SU-DHL-6 (cell line): ENCODE data around the gene INTS3.

Experiments used
- EZH2phosphoT487 ChIP-seq: fragments of 200-600 bp; sonication (generic), shearing (Covaris generic); conservative IDR thresholded peaks from 2 replicates; pipeline ENCODE4 v1.6.1; 2018; ENCODE audit warnings: mild to moderate bottlenecking, antibody characterized with exemption, low read length, moderate library complexity, mixed read lengths
- TF ChIP-seq, protein P1 (sequence below): fragments of 200-600 bp; sonication (generic); IDR thresholded peaks from one replicate; pipeline ENCODE4 v1.5.1; 2017; ENCODE audit warnings: antibody characterized with exemption, mild to moderate bottlenecking, low read length, moderate library complexity; ENCODE audit not compliant: insufficient read depth, poor library complexity, severe bottlenecking

DNA sequence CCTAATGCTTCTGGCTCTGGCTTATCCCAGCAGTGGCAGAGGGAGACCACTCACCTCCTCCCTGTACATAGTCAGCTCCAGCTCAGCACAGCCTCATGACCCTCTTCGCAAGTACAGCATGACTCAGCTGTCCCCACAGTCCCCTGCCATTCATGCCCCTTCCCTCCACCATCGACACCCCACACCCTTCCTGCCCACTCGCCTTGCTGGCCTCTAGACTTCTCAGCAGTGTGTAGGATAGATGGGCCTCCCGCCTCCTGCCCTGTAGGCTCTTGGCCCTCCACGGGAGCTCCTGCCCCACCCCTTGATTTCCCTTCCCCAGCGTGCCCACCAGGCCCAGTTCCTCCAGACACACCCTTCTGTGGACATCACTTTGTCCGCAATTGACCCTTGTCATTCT is 39.6 kb upstream of the INTS3 start:
- no peak for TF ChIP-seq EZH2phosphoT487
- TF ChIP-seq, protein P1, sequence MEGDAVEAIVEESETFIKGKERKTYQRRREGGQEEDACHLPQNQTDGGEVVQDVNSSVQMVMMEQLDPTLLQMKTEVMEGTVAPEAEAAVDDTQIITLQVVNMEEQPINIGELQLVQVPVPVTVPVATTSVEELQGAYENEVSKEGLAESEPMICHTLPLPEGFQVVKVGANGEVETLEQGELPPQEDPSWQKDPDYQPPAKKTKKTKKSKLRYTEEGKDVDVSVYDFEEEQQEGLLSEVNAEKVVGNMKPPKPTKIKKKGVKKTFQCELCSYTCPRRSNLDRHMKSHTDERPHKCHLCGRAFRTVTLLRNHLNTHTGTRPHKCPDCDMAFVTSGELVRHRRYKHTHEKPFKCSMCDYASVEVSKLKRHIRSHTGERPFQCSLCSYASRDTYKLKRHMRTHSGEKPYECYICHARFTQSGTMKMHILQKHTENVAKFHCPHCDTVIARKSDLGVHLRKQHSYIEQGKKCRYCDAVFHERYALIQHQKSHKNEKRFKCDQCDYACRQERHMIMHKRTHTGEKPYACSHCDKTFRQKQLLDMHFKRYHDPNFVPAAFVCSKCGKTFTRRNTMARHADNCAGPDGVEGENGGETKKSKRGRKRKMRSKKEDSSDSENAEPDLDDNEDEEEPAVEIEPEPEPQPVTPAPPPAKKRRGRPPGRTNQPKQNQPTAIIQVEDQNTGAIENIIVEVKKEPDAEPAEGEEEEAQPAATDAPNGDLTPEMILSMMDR: no peak
